Activated naive CD8-positive, alpha-beta T cell (primary cell): ENCODE data around the gene PRSS38.

ENCODE experiments used
- H3K27ac Mint-ChIP-seq: one replicate; pipeline ENCODE4 v1.8.0; 2021; ENCODE audit warnings: mixed read lengths
- H3K27me3 Mint-ChIP-seq: one replicate; pipeline ENCODE4 v1.8.0; 2021; ENCODE audit warnings: mixed read lengths
- H3K36me3 Mint-ChIP-seq: one replicate; pipeline ENCODE4 v1.8.0; 2021; ENCODE audit warnings: mixed read lengths
- H3K4me1 Mint-ChIP-seq: one replicate; pipeline ENCODE4 v1.8.0; 2021; ENCODE audit warnings: low read depth, mixed read lengths
- H3K4me3 Mint-ChIP-seq: one replicate; pipeline ENCODE4 v1.8.0; 2021; ENCODE audit warnings: mild to moderate bottlenecking, mixed read lengths
- H3K9me3 Mint-ChIP-seq: one replicate; pipeline ENCODE4 v1.8.0; 2021; ENCODE audit warnings: low read depth, mixed read lengths

Gene PRSS38

DNA sequence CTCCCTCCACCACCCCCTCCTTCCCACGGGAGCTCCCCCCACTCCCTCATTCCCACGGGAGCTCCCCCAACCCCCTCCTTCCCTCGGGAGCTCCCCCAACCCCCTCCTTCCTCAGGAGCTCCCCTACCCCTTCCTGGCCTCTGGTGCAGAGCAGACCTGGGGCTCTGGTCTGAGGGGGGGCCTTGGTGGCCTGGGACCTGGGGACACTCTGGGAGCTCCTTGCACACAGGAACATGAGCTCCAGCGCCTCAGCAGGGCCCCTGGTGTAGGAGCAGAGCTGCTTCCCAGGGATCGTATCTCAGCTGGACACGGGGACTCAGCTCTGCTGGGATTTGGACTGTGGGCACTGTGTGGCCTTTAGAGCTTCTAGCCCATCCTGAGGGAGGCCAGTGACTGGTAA, 19.7 kb upstream of the PRSS38 start:
- H3K27me3 Mint-ChIP-seq = no peaks in the 10 kb centered on the region
- no peak overlapping the region for H3K27ac Mint-ChIP-seq
- H3K4me3 Mint-ChIP-seq = no peak overlapping the region
- H3K36me3 Mint-ChIP-seq = no peaks in the 10 kb centered on the region
- H3K4me1 Mint-ChIP-seq = peaks cover 2% of the 10 kb centered on the region
- H3K9me3 Mint-ChIP-seq = no peaks in the 10 kb centered on the region

DNA sequence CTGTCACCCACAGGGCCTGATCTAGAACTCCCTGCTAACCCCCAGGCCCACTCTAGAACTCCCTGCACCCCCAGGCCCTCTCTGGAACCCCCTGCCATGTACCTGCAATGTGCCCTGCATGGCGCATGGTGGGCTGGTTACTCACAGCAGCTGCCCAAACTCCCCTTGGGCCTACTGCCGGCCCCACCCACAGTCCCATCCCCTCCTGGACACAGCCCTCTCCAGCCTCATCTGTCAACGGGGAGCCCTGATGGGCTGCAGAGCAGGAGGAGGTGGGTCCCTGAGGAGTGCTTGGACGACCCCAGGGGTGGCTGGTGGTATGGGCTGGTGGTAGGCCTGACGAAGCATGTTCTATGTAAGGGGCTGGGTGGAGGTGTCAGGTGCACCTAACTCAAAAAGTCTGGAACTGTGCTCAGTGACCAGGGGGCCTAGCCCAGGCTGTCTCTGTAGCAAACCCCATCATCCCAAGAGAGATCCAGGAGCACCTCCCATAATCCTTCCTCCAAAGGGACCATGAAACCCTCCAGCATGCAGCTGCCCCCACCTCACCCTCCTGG, 19.0 kb upstream of the PRSS38 start:
- H3K4me1 Mint-ChIP-seq = peaks cover 2% of the 10 kb centered on the region
- no peak overlapping the region for H3K27ac Mint-ChIP-seq
- H3K36me3 Mint-ChIP-seq = no peaks in the 10 kb centered on the region
- H3K9me3 Mint-ChIP-seq = no peaks in the 10 kb centered on the region
- H3K4me3 Mint-ChIP-seq = no peak overlapping the region
- H3K27me3 Mint-ChIP-seq = no peaks in the 10 kb centered on the region

DNA sequence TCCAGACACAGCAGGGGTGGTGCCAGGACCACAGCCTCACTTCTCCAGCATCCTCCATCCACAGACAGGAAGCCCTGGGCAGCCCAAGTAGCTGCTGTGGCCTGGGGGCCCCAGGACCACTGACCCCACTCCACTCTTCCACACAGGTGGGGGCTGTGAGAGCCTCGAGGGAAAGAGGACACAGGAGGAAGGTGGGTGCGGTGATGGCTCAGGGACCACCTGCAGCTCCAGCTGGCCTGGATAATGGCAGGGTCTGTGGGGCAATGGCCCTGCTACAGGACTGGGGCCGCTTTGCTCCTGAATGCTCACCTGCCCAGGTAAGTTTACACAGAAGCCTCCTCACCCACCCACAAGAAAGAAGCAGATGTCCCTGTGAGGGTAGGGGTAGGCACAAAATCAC, 18.3 kb upstream of the PRSS38 start:
- no peak overlapping the region for H3K27ac Mint-ChIP-seq
- no peaks in the 10 kb centered on the region for H3K27me3 Mint-ChIP-seq
- no peak overlapping the region for H3K4me3 Mint-ChIP-seq

DNA sequence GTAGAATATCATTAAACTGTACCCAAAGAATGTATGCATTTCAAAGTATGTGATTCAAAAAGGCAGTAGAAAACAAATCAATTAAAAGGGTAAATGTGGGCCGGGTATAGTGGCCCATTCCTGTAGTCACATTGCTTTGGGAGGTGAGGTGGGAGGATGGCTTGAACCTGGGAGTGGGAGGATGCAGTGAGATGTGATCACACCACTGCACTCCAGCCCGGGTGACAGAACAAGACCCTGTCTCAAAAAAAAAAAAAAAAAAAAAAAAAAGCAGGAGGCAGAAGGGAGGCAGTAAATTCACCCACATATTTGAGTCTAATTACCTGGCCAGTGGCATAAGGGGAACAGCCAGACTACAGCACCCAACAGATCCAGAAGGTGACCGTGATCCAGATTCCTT, 17.9 kb upstream of the PRSS38 start:
- H3K27ac Mint-ChIP-seq = no peak overlapping the region

More for the DNA sequence above, 18.3 kb upstream of the PRSS38 start:
- H3K4me1 Mint-ChIP-seq = peaks cover under 1% of the 10 kb centered on the region
- H3K36me3 Mint-ChIP-seq = no peaks in the 10 kb centered on the region
- H3K9me3 Mint-ChIP-seq = no peaks in the 10 kb centered on the region

DNA sequence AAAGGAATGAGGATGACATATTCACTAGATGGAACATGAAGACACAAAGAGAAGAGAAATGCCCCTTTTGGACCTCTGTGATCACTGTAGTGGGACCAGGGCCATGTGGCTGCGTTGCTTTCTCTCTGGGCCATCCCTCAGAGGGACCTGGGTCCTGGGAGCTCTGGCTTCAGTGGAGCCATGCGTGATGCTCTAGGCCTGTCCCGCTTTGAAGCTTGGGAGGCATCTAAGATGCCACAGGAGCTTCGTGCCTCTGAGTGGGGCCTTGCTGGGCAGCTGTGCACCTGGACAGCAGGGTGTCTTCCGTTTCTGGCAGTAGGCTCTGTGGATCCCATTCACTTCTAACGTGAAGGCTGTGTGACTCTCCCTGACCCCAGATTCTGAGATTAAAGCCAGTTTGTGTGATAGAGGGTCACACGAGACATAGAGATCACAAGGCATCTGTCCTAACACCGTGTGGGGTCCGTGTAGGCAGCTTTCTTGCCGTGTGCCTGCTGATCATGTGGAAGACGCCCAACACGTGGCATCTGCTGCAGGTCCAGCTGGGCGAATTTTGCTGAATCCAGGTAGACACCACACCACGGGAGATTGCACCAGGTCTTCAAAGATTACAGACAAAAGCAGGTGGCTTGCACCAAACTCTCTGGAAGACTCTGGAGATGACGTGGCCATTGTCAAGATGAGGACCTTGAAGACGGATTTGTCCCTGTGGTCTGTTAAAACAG, 17.2 kb upstream of the PRSS38 start:
- Mint-ChIP-seq H3K27me3 (no peaks in the 10 kb centered on the region), H3K27ac (no peak overlapping the region), H3K36me3 (peaks cover 3% of the 10 kb centered on the region), H3K4me1 (no peaks in the 10 kb centered on the region), H3K4me3 (no peak overlapping the region), H3K9me3 (no peaks in the 10 kb centered on the region)

More for the DNA sequence above, 17.9 kb upstream of the PRSS38 start:
- Mint-ChIP-seq H3K4me3 (no peak overlapping the region), H3K9me3 (no peaks in the 10 kb centered on the region), H3K36me3 (no peaks in the 10 kb centered on the region), H3K27me3 (no peaks in the 10 kb centered on the region), H3K4me1 (no peaks in the 10 kb centered on the region)

DNA sequence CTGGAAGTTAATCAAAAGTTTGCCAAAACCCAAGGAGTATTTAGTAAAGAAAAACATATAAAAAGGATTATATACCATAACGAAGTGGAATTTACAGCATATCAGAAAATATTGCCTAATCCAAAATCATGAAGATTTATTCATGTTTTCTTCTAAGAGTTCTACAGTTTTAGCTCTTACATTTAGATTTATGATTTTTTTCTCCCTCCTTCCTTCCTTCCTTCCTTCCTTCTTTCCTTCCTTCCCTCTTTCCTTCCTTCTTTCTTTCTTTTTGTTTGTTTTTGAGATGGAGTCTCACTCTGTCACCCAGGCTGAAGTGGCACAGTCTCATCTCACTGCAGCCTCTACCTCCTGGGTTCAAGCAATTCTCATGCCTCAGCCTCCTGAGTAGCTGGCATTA, 15.7 kb upstream of the PRSS38 start:
- peaks cover 5% of the 10 kb centered on the region for H3K9me3 Mint-ChIP-seq
- H3K36me3 Mint-ChIP-seq = peaks cover 9% of the 10 kb centered on the region
- no peak overlapping the region for H3K27ac Mint-ChIP-seq
- no peak overlapping the region for H3K4me3 Mint-ChIP-seq
- peaks cover 2% of the 10 kb centered on the region for H3K27me3 Mint-ChIP-seq
- H3K4me1 Mint-ChIP-seq = no peaks in the 10 kb centered on the region

DNA sequence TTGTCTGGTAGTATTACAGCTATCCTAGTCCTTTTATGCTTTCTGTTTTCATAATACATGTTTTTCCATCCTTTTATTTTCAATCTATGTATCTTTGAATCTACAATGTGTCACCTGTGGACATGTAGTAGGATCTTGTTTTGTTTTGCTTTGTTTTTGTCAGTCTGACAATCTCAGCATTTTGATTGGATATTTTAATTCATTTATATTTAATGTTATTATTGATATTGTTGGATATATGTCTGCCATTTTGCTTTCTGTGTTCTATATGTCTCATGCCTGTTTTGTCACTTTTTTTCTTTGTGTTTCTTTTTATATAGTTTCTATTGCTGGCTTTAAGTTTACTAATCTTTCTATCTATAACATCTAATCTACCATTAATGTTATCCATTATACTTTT, 11.5 kb upstream of the PRSS38 start:
- Mint-ChIP-seq H3K27me3 (peaks cover 4% of the 10 kb centered on the region), H3K36me3 (peaks cover 10% of the 10 kb centered on the region), H3K4me3 (no peak overlapping the region), H3K9me3 (peaks cover 5% of the 10 kb centered on the region), H3K4me1 (peaks cover 9% of the 10 kb centered on the region), H3K27ac (no peak overlapping the region)

DNA sequence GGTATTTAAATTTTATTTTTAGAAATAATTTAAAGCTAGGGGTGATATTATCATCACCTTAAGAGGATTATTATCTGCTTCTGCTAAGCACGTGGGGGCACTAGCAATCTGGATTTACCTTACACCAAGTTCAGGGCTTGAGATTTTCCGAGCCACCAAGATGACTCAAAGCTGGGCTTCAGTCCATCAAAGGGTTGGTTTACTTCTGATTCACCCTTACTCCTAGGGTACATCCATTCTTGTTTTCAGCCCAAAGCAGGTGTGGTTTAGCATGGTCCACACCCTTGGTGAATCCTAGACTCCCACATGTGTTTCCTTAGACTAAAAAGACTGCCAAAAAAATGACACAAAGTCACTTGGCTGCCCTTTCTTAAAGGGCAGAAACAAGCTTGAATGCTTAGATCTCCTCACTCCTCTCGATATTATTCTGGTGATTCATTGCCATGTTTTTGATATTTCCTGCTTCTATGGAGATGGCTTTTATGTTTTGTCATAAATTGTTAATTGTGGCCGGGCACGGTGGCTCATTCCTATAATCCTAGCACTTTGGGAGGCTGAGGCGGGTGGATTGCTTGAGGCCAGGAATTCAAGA, 9.8 kb upstream of the PRSS38 start:
- Mint-ChIP-seq H3K4me3 (no peak overlapping the region), H3K36me3 (peaks cover 10% of the 10 kb centered on the region), H3K27ac (no peak overlapping the region), H3K27me3 (peaks cover 4% of the 10 kb centered on the region), H3K4me1 (peaks cover 14% of the 10 kb centered on the region), H3K9me3 (peaks cover 5% of the 10 kb centered on the region)

DNA sequence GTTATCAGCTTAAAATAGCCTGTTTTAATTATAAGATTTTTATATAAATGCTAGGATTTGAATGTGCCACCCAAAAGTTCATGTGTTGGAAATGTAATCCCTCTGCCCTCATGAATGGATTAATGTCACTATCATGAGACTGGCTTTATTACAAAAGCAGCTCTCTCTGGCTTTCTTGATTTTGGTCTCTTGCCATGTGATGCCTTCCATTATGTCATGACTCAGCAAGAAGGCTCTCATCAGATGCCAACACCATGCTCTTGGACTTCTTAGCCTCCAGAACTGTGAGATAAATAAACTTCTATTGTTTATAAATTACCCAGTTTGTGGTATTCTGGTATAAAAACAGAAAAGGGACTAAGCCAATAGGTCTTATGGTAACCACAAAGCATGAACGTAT, 6.9 kb upstream of the PRSS38 start:
- Mint-ChIP-seq H3K27me3 (peaks cover 4% of the 10 kb centered on the region), H3K4me3 (no peak overlapping the region), H3K27ac (no peak overlapping the region), H3K4me1 (peaks cover 14% of the 10 kb centered on the region), H3K9me3 (peaks cover 16% of the 10 kb centered on the region), H3K36me3 (peaks cover 16% of the 10 kb centered on the region)

DNA sequence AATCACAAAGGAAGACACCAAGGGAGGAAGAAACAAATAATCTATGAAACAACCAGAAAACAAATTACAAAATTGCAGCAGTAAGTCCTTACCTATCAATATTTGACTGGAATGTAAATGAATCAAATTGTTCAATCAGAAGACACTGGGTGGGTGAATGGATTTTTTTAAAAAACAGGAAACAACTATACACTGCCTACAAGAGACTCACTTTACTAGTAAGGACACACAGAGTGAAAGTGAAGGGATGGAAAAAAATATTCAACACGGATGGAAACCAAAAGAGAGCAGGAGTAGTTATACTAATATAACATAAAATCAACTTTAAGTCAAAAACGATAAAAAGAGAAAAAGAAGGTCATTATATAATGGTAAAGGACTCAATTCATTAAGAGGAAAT, 6.4 kb upstream of the PRSS38 start:
- peaks cover 14% of the 10 kb centered on the region for H3K4me1 Mint-ChIP-seq
- peaks cover 4% of the 10 kb centered on the region for H3K27me3 Mint-ChIP-seq
- no peak overlapping the region for H3K4me3 Mint-ChIP-seq
- peaks cover 16% of the 10 kb centered on the region for H3K9me3 Mint-ChIP-seq
- H3K36me3 Mint-ChIP-seq = peaks cover 15% of the 10 kb centered on the region
- H3K27ac Mint-ChIP-seq = no peak overlapping the region

DNA sequence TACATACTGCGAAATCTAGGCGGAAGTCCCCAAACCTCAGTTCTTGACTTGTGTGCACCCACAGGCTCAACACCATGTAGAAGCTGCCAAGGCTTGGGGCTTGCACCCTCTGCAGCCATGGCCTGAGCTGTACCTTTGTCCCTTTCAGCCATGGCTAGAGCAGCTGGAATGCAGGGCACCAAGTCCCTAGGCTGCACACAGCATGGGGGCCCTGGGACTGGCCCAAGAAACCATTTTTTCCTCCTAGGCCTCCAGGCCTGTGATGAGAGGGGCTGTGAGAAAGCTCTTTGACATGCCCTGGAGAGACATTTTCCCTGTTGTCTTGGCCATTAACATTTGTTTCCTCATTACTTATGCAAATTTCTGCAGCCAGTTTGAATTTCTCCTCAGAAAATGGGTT, 1.5 kb upstream of the PRSS38 start:
- peaks cover 15% of the 10 kb centered on the region for H3K36me3 Mint-ChIP-seq
- peaks cover 7% of the 10 kb centered on the region for H3K4me1 Mint-ChIP-seq
- H3K4me3 Mint-ChIP-seq = no peak overlapping the region
- H3K27me3 Mint-ChIP-seq = no peaks in the 10 kb centered on the region
- peaks cover 16% of the 10 kb centered on the region for H3K9me3 Mint-ChIP-seq
- no peak overlapping the region for H3K27ac Mint-ChIP-seq

DNA sequence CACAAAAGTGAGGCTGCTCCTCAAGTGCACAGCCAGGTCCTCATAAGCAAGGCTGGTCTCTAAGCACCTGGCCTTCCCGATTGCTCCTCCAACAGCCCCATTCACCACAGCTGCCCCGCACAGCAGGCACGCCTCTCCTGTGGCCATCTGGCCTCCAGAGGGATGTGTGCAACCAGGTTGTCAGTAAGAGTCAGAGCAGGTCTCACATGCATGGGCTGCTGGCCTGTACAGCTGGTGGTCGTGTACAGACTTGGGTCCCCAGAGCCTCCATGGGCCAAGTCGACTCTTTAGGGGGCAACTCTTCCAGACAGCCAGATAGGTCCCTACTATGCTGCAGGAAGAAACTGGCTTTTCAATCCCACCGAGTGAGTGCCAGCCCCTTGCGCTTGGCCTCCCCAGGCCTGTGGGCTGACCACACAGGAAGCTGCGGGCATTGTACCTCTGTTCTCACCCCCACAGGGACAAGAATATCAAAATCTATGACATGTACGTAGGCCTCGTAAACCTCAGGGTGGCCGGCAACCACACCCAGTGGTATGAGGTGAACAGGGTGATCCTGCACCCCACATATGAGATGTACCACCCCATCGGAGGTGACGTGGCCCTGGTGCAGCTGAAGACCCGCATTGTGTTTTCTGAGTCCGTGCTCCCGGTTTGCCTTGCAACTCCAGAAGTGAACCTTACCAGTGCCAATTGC, 1.4 kb downstream of the PRSS38 start:
- H3K4me1 Mint-ChIP-seq = peaks cover 2% of the 10 kb centered on the region

DNA sequence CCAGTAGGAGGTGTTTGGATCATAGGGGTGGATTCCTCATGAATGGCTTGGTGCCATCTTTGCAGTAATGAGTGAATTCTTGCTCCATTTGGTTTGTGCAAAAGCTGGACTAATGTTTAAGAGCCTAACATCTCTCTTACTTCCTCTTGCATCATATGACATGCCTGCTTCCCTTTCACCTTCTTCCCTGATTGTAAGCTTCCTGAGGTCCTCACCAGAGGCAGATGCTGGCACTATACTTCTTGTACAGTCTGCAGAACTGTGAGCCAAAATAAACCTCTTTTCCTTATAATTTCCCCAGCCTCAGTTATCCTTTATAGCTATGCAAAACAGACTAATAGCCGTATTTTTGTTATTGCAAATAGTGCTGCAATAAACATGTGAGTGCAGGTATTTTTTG, 8.1 kb downstream of the PRSS38 start:
- no peak overlapping the region for H3K4me3 Mint-ChIP-seq
- peaks cover 17% of the 10 kb centered on the region for H3K4me1 Mint-ChIP-seq
- peaks cover 9% of the 10 kb centered on the region for H3K9me3 Mint-ChIP-seq
- peaks cover 6% of the 10 kb centered on the region for H3K36me3 Mint-ChIP-seq
- no peaks in the 10 kb centered on the region for H3K27me3 Mint-ChIP-seq
- no peak overlapping the region for H3K27ac Mint-ChIP-seq

More for the DNA sequence above, 1.4 kb downstream of the PRSS38 start:
- Mint-ChIP-seq H3K27ac (no peak overlapping the region), H3K27me3 (no peaks in the 10 kb centered on the region), H3K9me3 (peaks cover 24% of the 10 kb centered on the region), H3K36me3 (peaks cover 17% of the 10 kb centered on the region), H3K4me3 (no peak overlapping the region)

DNA sequence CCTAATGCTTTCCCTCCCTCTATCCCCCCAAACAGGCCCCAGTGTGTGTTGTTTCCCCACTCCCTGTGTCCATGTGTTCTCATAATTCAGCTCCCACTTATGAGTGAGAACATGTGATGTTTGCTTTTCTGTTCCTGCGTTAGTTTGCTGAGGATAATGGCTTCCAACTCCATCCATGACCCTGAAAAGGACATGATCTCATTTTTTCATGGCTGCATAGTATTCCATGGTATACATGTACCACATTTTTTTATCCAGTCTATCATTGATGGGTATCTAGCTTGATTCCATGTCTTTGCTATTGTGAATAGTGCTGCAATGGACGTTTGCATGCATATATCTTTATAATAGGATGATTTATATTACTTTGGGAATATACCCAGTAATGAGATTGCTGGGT, 8.7 kb downstream of the PRSS38 start:
- peaks cover 12% of the 10 kb centered on the region for H3K9me3 Mint-ChIP-seq
- no peak overlapping the region for H3K4me3 Mint-ChIP-seq
- no peak overlapping the region for H3K27ac Mint-ChIP-seq
- H3K27me3 Mint-ChIP-seq = no peaks in the 10 kb centered on the region
- peaks cover 6% of the 10 kb centered on the region for H3K36me3 Mint-ChIP-seq
- H3K4me1 Mint-ChIP-seq = peaks cover 22% of the 10 kb centered on the region

DNA sequence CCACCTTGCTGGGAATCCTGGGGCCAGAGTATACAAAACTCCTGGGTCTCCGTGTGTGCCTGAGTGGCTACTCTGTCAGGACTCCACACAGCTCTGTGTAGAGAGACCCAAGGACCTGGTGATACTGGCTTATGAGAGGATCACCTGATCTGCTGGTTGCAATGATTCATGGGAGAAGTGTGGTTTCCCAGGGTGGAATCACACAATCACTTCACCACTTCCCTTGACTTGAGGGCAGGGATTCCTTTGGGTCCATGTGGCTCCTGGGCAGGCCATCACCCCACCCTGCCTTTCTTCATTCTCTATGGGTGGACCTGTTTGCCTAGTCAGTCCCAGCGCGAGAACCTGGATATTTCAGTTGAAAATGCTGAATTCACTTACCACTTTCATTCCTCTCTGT, 13.3 kb downstream of the PRSS38 start:
- H3K9me3 Mint-ChIP-seq = peaks cover 18% of the 10 kb centered on the region
- no peak overlapping the region for H3K4me3 Mint-ChIP-seq
- peaks cover 4% of the 10 kb centered on the region for H3K36me3 Mint-ChIP-seq
- no peak overlapping the region for H3K27ac Mint-ChIP-seq
- H3K27me3 Mint-ChIP-seq = no peaks in the 10 kb centered on the region
- H3K4me1 Mint-ChIP-seq = peaks cover 23% of the 10 kb centered on the region
